ENCODE results near the gene SDHB. TPM values are rescaled to one million over a fixed set of nuclear protein-coding genes. Genes with fewer than 3 reads are reported as not detected.

SDHB gene
- polyA plus RNA-seq, 3 donors = 116 to 275 (median 241) TPM

- H3K4me3 Mint-ChIP-seq = no peak overlapping the region
- Histone ChIP-seq H3K4me3 (replicated peaks in 1 of 3; ENCODE audit: low read depth in 2 of 3, low read length in 3 of 3) (no peak overlapping the region), H3K27me3 (ENCODE audit: control insufficient read depth in 2 of 2, insufficient read depth in 2 of 2, low read length in 2 of 2) (peaks cover 9 to 37% of the 10 kb centered on the region in 2 donors), H2AFZ (ENCODE audit: insufficient read depth, low read depth, low read length, poor library complexity, severe bottlenecking) (no peak overlapping the region), H3K79me2 (ENCODE audit: insufficient read depth, low read length) (no peaks in the 10 kb centered on the region), H3K27ac (ENCODE audit: low read depth in 1 of 2, low read length in 2 of 2) (no peak overlapping the region), H3K9ac (ENCODE audit: insufficient read depth, low read length, poor library complexity, severe bottlenecking) (no peak overlapping the region), H4K20me1 (ENCODE audit: insufficient read depth, low read length) (no peaks in the 10 kb centered on the region), H3K9me3 (replicated peaks in 1 of 2; ENCODE audit: control insufficient read depth in 1 of 2, insufficient read depth in 1 of 2, low read length in 2 of 2) (peaks cover 0 to 10% of the 10 kb centered on the region in 2 donors), H3K4me2 (replicated peaks; ENCODE audit: extremely low read depth, low read length, poor library complexity, severe bottlenecking) (no peak overlapping the region), H3K4me1 (ENCODE audit: control insufficient read depth in 1 of 2, insufficient read depth in 2 of 2, low read length in 2 of 2) (peaks cover 3 to 10% of the 10 kb centered on the region in 2 donors), H3K36me3 (replicated peaks in 1 of 2; ENCODE audit: control insufficient read depth in 1 of 2, insufficient read depth in 2 of 2, low read length in 2 of 2) (no peaks in the 10 kb centered on the region)
- TF ChIP-seq, protein P1, sequence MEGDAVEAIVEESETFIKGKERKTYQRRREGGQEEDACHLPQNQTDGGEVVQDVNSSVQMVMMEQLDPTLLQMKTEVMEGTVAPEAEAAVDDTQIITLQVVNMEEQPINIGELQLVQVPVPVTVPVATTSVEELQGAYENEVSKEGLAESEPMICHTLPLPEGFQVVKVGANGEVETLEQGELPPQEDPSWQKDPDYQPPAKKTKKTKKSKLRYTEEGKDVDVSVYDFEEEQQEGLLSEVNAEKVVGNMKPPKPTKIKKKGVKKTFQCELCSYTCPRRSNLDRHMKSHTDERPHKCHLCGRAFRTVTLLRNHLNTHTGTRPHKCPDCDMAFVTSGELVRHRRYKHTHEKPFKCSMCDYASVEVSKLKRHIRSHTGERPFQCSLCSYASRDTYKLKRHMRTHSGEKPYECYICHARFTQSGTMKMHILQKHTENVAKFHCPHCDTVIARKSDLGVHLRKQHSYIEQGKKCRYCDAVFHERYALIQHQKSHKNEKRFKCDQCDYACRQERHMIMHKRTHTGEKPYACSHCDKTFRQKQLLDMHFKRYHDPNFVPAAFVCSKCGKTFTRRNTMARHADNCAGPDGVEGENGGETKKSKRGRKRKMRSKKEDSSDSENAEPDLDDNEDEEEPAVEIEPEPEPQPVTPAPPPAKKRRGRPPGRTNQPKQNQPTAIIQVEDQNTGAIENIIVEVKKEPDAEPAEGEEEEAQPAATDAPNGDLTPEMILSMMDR (IDR thresholded peaks at IDR 0.05) = no peak
- WGBS (ENCODE audit: insufficient coverage) = 100% methylated on average over 3 of the region's 4 CpGs
- peaks cover 0 to 9% (median 2%) of the 10 kb centered on the region in 7 donors for H3K9me3 Mint-ChIP-seq
- intact Hi-C loops (cut with micrococcal nuclease) = no loop called here
- peaks cover 10% of the 10 kb centered on the region for H3K4me1 Mint-ChIP-seq
- DNase-seq = no peak
- no peak overlapping the region for H3K27ac Mint-ChIP-seq
- peaks cover 43 to 51% (median 46%) of the 10 kb centered on the region in 3 donors for H3K27me3 Mint-ChIP-seq (ENCODE audit: low read depth in 3 of 3)
- H3K36me3 Mint-ChIP-seq = peaks cover 2 to 8% of the 10 kb centered on the region in 2 donors
Observed at GRCh38 chr1:16978139-16978538, 75.7 kb downstream of the SDHB start.

DNA sequence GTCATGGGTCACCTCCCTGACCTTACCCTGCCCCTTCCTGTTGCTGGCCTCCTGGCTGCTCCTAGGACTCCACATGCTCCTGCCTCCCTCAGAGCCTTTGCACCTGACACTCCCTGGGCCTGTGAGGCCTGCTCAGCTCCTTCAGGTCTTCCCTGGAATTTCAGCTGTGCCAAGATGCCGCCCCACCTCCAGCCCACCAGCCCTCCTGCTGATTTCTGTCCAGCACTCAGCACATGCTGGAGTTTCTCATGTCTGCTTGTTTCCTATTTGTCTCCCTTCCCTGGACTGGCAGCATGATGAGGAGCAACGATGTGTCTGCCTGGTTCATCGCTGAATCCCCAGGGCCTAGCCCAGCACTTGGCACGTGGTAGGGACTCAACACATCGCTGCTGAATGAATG is 76.5 kb downstream of the SDHB start:
- Histone ChIP-seq H3K4me1 (ENCODE audit: control insufficient read depth in 1 of 2, insufficient read depth in 2 of 2, low read length in 2 of 2) (peaks cover 3 to 10% of the 10 kb centered on the region in 2 donors), H3K9ac (ENCODE audit: insufficient read depth, low read length, poor library complexity, severe bottlenecking) (no peak overlapping the region), H4K20me1 (ENCODE audit: insufficient read depth, low read length) (no peaks in the 10 kb centered on the region), H3K27ac (ENCODE audit: low read depth in 1 of 2, low read length in 2 of 2) (no peak overlapping the region), H3K36me3 (replicated peaks in 1 of 2; ENCODE audit: control insufficient read depth in 1 of 2, insufficient read depth in 2 of 2, low read length in 2 of 2) (no peaks in the 10 kb centered on the region), H3K4me2 (replicated peaks; ENCODE audit: extremely low read depth, low read length, poor library complexity, severe bottlenecking) (no peak overlapping the region), H3K27me3 (ENCODE audit: control insufficient read depth in 2 of 2, insufficient read depth in 2 of 2, low read length in 2 of 2) (peaks cover 9 to 34% of the 10 kb centered on the region in 2 donors), H3K4me3 (replicated peaks in 1 of 3; ENCODE audit: low read depth in 2 of 3, low read length in 3 of 3) (no peak overlapping the region), H3K79me2 (ENCODE audit: insufficient read depth, low read length) (no peaks in the 10 kb centered on the region), H2AFZ (ENCODE audit: insufficient read depth, low read depth, low read length, poor library complexity, severe bottlenecking) (no peak overlapping the region), H3K9me3 (replicated peaks in 1 of 2; ENCODE audit: control insufficient read depth in 1 of 2, insufficient read depth in 1 of 2, low read length in 2 of 2) (peaks cover 0 to 10% of the 10 kb centered on the region in 2 donors)
- peaks cover 2 to 8% of the 10 kb centered on the region in 2 donors for H3K36me3 Mint-ChIP-seq
- intact Hi-C loops (cut with micrococcal nuclease) = no loop called here
- no peak overlapping the region for H3K4me3 Mint-ChIP-seq
- WGBS (ENCODE audit: insufficient coverage) = 100% methylated on average over 5 of the region's 5 CpGs
- H3K4me1 Mint-ChIP-seq = peaks cover 10% of the 10 kb centered on the region
- peak overlapping the region in 2 of 7 donors; percentile 48 to 51 for H3K27ac Mint-ChIP-seq
- TF ChIP-seq, protein P1 (IDR thresholded peaks at IDR 0.05) = no peak
- peaks cover 0 to 9% (median 2%) of the 10 kb centered on the region in 7 donors for H3K9me3 Mint-ChIP-seq
- H3K27me3 Mint-ChIP-seq (ENCODE audit: low read depth in 3 of 3) = peaks cover 37 to 43% (median 43%) of the 10 kb centered on the region in 3 donors
- DNase-seq = no peak

Data from CD14-positive monocyte (primary cell).